Measurements from ENCODE around the gene MYO15B.

- TF ChIP-seq CTCF (IDR thresholded peaks at IDR 0.05) (no peak), POLR2AphosphoS5 (IDR thresholded peaks at IDR 0.05; ENCODE audit: low read depth, low read length) (no peak)
Measured at GRCh38 chr17:75587675-75588595, at the start of gene MYO15B.

All from Panc1 (cell line).